Measurements from ENCODE around the gene ADTRP.
"Not testable (repeated sequence)": the region's sequence is repeated elsewhere in the genome, so short reads cannot be mapped to it uniquely, and the experiment has no call there.

ADTRP gene

GRCh38 chr6:11803591-11803971 is 25.0 kb upstream of the ADTRP start:
- no peak for DNase-seq (ENCODE audit: low read depth, low spot score)

GRCh38 chr6:11802886-11803590 is 24.4 kb upstream of the ADTRP start:
- DNase-seq (ENCODE audit: low read depth, low spot score): no peak

GRCh38 chr6:11800531-11800930 is 21.9 kb upstream of the ADTRP start:
- not testable (repeated sequence) for DNase-seq (ENCODE audit: low read depth, low spot score)

DNA sequence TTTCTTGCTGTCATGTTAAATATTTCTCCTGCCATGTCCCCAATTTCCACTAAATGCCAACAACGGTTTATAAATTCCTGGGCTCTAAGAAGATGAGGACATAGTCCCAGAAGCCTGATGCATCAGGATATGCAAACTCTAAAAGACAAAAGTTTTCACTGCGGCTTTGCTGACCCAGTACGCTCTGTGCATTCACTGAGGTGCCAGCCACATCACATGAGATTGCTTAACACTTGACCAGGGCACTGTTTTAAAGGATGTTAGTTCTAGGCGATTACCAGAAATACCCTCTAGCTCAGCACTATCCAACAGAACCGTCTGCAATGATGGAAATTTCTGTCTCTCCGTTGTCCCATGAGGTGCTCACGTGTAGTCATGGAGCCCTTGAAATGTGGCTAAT is 19.9 kb upstream of the ADTRP start:
- no peak for DNase-seq (ENCODE audit: low read depth, low spot score)

DNA sequence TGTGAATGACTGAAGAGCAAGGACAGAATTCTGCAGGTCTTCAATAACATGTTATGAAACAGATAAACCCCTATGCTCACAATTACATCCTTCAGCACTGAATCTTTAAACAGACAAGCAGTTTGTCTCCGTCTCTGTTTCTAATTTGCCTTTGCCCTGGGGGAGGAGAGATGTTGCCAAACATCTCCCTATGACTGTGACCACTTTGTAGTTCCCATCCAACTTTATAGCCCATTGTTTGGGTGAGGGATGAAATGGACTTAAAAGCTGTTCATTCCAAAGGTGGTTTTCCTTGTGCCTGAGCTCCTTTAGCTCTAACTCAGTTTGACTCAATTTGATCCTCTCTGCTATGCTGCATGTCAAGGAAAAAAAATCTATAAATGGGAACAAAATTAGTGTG is 19.5 kb upstream of the ADTRP start:
- DNase-seq (ENCODE audit: low read depth, low spot score): no peak

DNA sequence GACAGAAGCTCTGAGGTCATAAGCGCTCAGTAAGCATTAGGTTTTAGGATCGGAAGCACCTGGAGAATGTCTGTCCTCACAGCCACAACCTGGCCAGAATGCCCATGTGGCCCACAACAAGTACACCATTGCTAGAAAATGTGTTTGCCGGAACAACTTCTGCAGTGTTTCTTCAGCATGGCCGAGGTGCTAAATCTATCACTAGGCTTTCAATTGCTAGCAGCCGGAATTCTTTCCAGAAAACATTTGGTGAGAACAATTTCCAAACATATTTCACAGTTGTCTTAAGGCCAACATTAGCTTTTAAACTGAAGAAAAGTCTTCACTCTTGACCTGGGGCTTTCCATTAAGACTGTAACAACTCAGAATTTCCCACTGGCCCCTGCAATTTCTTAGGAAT is 18.2 kb upstream of the ADTRP start:
- no peak for DNase-seq (ENCODE audit: low read depth, low spot score)

- no peak for DNase-seq (ENCODE audit: low read depth, low spot score)
These were observed 16.8 kb upstream of the ADTRP start for GRCh38 chr6:11795403-11795802.

- no peak for DNase-seq (ENCODE audit: low read depth, low spot score)
These were observed 14.7 kb upstream of the ADTRP start for GRCh38 chr6:11793277-11793676.

DNA sequence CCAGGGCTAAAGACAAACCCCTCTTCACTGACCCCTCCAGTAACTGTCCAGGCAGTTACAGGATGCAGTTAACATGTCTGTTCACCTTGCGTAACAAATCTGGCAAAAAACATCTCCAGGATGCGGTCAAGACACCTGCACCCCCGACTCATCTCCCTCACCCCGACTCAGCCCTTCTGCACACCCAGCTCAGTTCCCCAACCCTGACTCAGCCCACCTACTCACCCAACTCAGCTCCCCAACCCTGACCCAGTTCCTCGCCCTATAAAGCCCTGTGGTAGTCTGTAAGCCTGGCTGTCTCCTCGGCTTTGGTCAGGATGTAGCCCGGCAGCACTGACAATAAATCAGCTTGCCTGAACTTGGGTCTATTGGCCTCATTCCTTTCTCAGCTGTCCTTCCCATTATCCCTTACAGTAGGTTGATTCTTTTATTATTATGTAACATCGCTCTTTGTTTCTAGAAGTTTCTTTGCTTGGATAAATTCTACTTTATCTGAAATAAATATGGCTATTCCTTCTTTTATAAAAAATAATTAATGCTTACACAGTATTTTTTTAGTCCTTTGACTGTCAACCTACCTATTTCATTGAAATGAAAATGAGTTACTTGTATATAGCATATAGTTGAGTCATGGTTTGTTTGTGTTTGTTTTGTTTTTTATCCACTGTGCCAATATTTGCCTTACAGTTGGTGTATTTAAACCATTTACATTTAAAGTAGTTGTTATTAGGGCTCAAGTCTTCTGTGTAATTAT is 12.9 kb upstream of the ADTRP start:
- DNase-seq (ENCODE audit: low read depth, low spot score): no peak

GRCh38 chr6:11789744-11790143 is 11.1 kb upstream of the ADTRP start:
- DNase-seq (ENCODE audit: low read depth, low spot score): no peak

DNA sequence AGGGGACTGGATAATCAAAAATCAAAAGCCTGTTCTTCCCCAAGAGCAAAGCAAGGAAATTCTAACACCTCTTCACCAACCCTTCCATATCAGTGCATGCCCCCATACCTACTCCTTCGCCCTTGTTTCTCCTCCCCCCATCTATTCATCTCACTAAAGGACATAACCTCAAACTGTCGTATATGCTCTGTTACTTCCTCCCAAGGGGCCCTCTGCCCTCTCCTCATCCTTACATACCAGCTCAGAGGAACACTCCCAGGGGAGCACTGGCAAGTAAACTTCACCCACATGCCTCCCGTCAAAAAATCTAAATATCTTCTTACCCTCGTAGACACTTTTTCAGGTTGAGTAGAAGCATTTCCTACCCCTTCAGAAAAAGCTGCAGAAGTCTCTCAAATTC is 9.4 kb upstream of the ADTRP start:
- DNase-seq (ENCODE audit: low read depth, low spot score): no peak

DNA sequence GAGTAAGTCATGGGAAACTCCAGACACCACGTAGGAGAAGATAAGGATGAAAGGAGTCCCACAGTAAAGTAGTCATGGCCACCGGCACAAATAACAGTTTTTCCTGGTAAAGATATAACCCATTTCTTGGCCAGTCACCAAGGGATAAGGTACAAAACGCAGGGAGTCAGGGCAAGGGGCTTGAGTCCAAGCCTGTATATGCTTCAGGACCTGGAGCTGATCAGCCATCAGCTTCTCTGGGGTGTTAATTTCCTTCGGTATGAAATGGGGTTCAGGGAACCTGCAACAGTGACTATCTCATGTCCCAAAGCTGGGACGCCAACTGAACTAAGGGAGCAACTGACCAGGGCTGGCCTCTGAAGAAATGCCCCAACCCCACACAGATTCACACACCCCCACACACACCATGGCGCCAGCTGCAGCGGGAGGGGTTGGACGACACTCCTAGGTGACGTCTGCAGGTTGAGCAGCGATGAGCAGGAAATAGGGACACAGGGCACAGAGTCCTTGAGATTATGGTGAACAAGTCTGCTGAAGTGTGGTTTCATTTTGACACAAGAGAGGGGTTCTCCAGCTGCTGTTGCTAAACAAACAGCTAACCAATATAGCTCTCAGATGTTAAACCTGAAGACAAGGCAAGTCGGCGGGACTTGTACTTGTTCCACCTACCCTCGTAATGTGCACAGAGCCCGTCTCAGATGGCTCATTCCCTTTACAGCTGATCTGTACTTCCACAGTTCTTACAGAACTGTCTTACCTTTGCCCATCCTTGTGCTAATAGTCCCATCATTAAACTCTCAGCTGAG is 7.4 kb upstream of the ADTRP start:
- no peak for DNase-seq (ENCODE audit: low read depth, low spot score)

- DNase-seq (ENCODE audit: low read depth, low spot score): no peak
These were observed 6.8 kb upstream of the ADTRP start for GRCh38 chr6:11785415-11785773.

DNA sequence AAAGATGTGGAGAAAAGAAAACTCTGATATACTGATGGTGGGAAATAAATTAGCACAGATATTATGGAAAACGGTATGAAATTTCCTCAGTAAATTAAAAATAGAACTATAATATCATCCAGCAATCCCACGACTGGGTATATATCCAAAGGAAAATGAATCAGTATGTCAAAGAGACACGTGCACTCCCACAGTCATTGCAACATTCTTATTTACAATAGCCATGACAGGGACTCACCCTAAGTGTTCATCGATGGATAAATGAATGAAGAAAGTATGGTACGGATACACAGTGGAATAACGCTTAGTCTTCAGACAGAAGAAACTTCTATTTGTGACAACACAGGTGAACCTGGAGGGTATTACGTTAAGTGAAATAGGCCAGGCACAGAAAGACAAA is 5.7 kb upstream of the ADTRP start:
- DNase-seq (ENCODE audit: low read depth, low spot score): no peak

GRCh38 chr6:11783524-11784064 is 5.0 kb upstream of the ADTRP start:
- no peak for DNase-seq (ENCODE audit: low read depth, low spot score)

DNA sequence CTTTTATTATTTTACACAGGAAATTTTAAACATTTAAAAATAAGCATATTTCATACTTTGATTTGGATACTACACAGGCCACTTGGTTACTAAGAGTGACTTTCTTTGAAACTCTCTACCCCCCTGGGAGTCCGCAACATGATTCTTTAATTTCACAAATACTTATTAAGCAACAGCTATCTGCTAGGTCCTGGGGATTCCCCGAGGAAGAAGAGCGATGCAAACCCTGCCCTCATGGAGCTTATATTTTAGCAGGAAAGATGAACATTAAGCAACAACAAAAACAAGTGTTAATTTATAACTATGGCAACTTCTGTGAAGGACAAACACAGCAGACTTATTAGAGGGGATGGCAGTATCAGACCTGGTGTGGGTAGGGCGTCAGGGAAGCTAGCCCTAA is 3.9 kb upstream of the ADTRP start:
- no peak for DNase-seq (ENCODE audit: low read depth, low spot score)

DNA sequence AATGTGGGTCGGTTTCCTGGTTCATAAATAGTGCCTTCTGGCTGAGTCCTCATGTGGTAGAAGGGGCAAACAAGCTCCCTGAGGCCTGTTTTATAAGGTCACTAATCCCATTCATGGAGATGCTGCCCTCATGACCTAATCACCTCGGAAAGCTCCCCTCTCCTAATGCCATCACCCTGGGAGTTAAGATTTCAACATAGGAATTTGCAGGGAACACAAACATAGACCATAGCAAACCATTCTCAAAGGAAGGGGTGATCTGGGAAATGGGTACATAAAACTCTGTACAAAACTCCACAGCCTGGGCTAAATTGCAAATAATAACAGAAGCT is 1.5 kb upstream of the ADTRP start:
- DNase-seq (ENCODE audit: low read depth, low spot score): no peak

DNA sequence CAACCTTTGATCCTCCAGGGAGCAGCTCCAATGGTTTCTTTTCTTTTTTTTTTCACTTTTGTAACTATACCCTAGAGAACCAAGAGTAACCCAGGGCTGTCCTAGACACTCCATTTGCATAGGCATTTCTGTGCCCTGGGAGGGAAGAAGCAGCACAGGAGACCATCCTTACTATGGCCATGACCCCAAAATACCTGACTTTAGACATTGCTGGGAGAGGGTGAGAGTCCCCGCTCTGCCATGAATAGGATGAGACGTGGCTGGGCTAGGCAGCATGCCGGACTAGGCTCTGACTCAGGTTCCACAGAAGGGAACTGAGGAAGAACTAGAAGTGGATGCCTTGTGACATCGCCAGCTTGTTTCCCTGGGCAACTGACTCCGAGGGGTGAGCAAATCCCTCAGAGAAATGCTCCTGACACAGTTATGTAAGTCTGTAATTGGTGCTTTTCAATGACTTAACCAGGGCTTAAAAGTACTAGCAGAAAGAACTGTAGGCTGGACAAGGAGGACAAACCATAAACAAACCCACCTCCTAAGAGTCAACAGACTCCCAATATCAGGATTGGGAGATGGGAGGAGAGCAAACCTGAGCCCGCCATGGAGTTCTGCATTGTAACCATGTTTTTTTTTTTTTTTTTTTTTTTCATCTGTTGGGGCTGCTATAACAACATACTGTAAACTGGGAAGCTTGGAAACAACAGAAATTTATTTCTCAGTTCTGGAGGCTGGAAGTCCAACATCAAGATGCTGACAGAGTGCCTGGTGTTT is 910 bp upstream of the ADTRP start:
- no peak for DNase-seq (ENCODE audit: low read depth, low spot score)

DNA sequence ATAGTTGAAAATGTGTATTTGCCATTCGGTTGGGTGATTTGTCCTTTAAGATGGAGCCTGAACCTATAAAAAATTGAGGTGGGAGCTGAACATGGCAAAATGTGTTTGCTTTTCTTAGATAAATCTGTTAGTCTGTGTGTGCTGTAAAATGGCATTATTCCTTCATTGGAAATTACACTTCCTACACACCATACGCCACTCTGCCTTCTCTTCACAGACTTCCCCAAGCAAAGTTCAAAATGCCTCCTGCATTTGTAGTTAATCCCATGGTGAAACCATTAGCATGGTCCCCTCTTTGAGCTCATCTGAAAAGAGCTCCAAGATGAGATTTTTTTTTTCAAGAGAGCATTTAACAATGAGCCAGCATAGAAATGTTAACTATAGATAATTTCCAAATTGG is 567 bp downstream of the ADTRP start:
- DNase-seq (ENCODE audit: low read depth, low spot score): no peak

GRCh38 chr6:11775791-11776409 is 2.7 kb downstream of the ADTRP start:
- no peak for DNase-seq (ENCODE audit: low read depth, low spot score)

GRCh38 chr6:11774426-11774825 is 4.2 kb downstream of the ADTRP start:
- no peak for DNase-seq (ENCODE audit: low read depth, low spot score)
